Liver (tissue), 3 donors: ENCODE results near the gene SRSF10.

Experiments used
- CTCF ChIP-seq: fragments of 150-350 bp; IDR thresholded peaks from 2 replicates; pipeline ENCODE4 v1.5.1; 2017; ENCODE audit warnings: improper control_type of control experiment, low read depth, low read length; ENCODE audit not compliant: missing input control
- FOXA1 ChIP-seq: IDR thresholded peaks from 2 replicates; pipeline ENCODE4 v1.6.1; 2016; ENCODE audit warnings: antibody characterized with exemption
- GABPA ChIP-seq, 2 donors: IDR thresholded peaks in 1 of 2; conservative IDR thresholded peaks in 1 of 2; 2 replicates each; pipeline ENCODE4 v1.6.1; 2016; ENCODE audit warnings: antibody characterized with exemption in 2 of 2, mild to moderate bottlenecking in 1 of 2, moderate library complexity in 1 of 2
- RAD21 ChIP-seq, 2 donors: IDR thresholded peaks; 2 replicates each; pipeline ENCODE4 v1.6.1; 2016; ENCODE audit warnings: antibody characterized with exemption in 2 of 2, mild to moderate bottlenecking in 2 of 2
- REST ChIP-seq: IDR thresholded peaks from 2 replicates; pipeline ENCODE4 v1.6.1; 2016; ENCODE audit warnings: antibody characterized with exemption, mild to moderate bottlenecking
- TAF1 ChIP-seq: conservative IDR thresholded peaks from 2 replicates; pipeline ENCODE4 v1.6.1; 2016; ENCODE audit warnings: antibody characterized with exemption, mild to moderate bottlenecking
- YY1 ChIP-seq: IDR thresholded peaks from 2 replicates; pipeline ENCODE4 v1.6.1; 2016; ENCODE audit warnings: antibody characterized with exemption, mild to moderate bottlenecking
- donor health status: healthy.
- donor health status: healthy.

- no peak for TF ChIP-seq CTCF
- TF ChIP-seq REST, result no peak
- TF ChIP-seq TAF1, result no peak
- TF ChIP-seq GABPA (IDR thresholded peaks at IDR 0.05 in 1 of 2, conservative IDR thresholded peaks at IDR 0.05 in 1 of 2), result no peak
- TF ChIP-seq YY1, result no peak
- TF ChIP-seq RAD21 (IDR thresholded peaks at IDR 0.05), result no peak
- TF ChIP-seq FOXA1, result no peak
Measured at GRCh38 chr1:23931491-23931880, 48.6 kb downstream of the SRSF10 start.
